ENCODE results near the gene IBTK.
"Not testable (repeated sequence)": the region's sequence is repeated elsewhere in the genome, so short reads cannot be mapped to it uniquely, and the experiment has no call there.

IBTK gene

DNA sequence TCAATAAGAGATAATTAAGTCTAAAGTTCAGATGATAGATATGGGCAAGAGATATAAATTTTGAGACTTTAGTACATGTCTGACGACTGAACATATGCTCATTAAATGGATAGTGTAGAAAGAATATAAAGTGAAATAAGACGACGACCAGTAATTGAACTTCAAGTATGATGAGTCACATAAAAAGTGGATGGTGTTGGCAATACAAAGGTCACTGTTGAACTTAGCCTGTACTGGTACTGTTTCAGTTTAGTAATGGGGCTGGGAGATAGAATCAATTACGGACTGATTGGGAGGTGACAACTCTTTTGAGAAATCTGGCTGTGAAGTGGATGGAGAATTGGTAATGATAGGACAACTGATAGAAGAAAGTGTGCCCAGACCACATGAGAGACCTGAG lies 68.1 kb downstream of the IBTK start:
- Mint-ChIP-seq H3K36me3 (ENCODE audit: insufficient read depth) (peaks cover 51% of the 10 kb centered on the region), H3K27ac (no peak overlapping the region), H3K4me3 (no peak overlapping the region), H3K27me3 (no peaks in the 10 kb centered on the region), H3K9me3 (no peaks in the 10 kb centered on the region), H3K4me1 (ENCODE audit: low read depth in 2 of 2) (peaks cover 0 to 4% of the 10 kb centered on the region in 2 donors)
- DNase-seq = no peak
- no peak for ATAC-seq (replicated peaks)

- H3K4me3 Mint-ChIP-seq = no peak overlapping the region
- peaks cover 0 to 4% of the 10 kb centered on the region in 2 donors for H3K4me1 Mint-ChIP-seq (ENCODE audit: low read depth in 2 of 2)
- H3K9me3 Mint-ChIP-seq = no peaks in the 10 kb centered on the region
- peaks cover 56% of the 10 kb centered on the region for H3K36me3 Mint-ChIP-seq (ENCODE audit: insufficient read depth)
- DNase-seq = no peak
- no peak for ATAC-seq (replicated peaks)
- peak overlapping the region; percentile 32 to 39 for H3K27ac Mint-ChIP-seq
- H3K27me3 Mint-ChIP-seq = no peaks in the 10 kb centered on the region
These were observed 68.8 kb downstream of the IBTK start for GRCh38 chr6:82178759-82179112.

DNA sequence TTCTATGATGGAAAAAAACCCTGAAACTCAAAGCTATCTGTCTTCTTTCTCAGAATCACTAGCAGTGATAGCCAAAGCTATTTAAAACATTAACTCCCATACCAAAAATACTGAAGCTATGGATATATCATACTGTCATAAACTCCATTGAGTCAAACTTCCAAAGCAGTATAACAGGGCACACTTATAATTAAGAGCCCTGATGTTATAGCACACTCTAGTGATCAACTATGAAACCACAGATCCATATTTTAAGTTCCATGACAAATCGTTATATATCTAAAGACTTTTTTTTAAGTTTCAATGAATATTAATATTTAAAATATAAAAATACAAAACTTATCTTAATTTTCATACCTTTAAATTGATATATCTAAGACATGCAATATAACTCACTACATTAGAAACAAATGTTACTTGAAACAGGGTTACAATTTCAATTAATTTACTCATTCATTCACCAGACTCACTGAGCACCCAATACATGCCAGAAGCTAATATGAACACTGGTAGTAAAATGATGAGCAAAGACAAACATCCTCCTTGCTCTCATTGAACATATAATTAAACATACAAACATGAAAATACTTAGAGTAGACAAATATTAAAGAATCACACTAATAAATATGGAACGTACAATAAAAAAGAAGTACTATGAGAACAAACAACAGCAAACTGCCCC lies 69.3 kb downstream of the IBTK start:
- Mint-ChIP-seq H3K4me1 (ENCODE audit: low read depth in 2 of 2) (peaks cover 0 to 4% of the 10 kb centered on the region in 2 donors), H3K36me3 (ENCODE audit: insufficient read depth) (peaks cover 59% of the 10 kb centered on the region), H3K27ac (peak overlapping the region; percentile 32 to 39), H3K27me3 (no peaks in the 10 kb centered on the region), H3K9me3 (no peaks in the 10 kb centered on the region), H3K4me3 (no peak overlapping the region)
- DNase-seq (no peak), ATAC-seq (replicated peaks) (no peak)

- Mint-ChIP-seq H3K4me1 (ENCODE audit: low read depth in 2 of 2) (peaks cover 0 to 4% of the 10 kb centered on the region in 2 donors), H3K4me3 (no peak overlapping the region), H3K9me3 (no peaks in the 10 kb centered on the region), H3K36me3 (ENCODE audit: insufficient read depth) (peaks cover 64% of the 10 kb centered on the region), H3K27ac (peak overlapping the region in 1 of 2 donors; percentile 57), H3K27me3 (no peaks in the 10 kb centered on the region)
- no peak for ATAC-seq (replicated peaks)
- no peak for DNase-seq
These were observed 70.9 kb downstream of the IBTK start for GRCh38 chr6:82176616-82177015.

DNA sequence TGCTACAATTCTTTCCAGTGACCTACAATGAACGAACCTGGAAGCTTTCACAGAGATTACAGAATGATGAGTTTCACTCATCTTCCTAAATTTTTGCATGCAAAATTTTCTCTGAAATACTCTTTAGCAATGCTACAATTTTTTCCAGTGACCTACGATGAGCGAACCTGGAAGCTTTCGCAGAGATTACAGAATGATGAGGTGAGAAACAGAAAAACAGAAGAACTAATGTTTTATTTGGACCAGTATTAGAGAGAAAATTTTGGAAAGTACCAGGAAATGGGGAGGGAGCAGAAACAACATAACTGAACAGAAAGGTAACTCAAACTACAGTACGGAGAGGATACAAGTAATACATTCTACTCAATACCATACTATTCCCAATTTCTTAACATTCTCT lies 75.0 kb downstream of the IBTK start:
- H3K27me3 Mint-ChIP-seq = no peaks in the 10 kb centered on the region
- H3K27ac Mint-ChIP-seq = no peak overlapping the region
- no peaks in the 10 kb centered on the region for H3K4me1 Mint-ChIP-seq (ENCODE audit: low read depth in 2 of 2)
- DNase-seq (no peak), ATAC-seq (replicated peaks) (no peak)
- no peak overlapping the region for H3K4me3 Mint-ChIP-seq
- peaks cover 70% of the 10 kb centered on the region for H3K36me3 Mint-ChIP-seq (ENCODE audit: insufficient read depth)
- no peaks in the 10 kb centered on the region for H3K9me3 Mint-ChIP-seq

DNA sequence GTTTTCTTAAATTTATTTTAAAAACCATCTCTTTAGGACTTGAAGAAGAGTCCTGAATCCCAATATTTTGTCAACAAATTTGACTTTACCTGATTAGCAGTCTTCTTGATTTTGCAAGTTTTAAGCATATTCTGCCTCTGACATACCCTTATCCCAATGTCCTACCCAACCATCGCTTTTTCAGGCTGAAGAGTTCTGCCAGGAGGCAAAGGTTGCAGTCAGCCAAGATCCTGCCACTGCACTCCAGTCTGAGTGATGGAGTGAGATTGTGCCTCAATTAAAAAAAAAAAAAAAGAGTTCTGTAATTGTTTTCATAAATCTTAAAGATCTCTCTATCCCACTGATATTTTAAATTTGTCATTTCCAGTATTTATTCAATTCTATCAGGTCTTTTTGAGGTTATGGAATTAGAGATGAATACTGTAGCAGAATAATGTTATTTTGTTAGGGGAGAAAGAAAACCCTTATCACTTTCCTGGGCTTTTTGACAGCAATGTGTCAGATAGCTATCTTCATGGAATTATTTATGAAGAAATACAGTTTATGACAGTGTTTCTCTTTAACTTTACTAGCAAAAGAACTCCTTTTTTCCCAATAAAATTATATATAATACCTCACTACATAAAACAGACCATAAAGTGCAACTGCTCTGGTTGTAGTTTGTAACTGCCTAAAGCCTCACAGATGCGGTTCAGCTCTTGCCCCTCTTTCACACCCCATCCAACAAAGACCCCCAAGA lies 78.2 kb downstream of the IBTK start:
- no peak for DNase-seq
- Mint-ChIP-seq H3K36me3 (ENCODE audit: insufficient read depth) (peaks cover 53% of the 10 kb centered on the region), H3K27ac (peak overlapping the region in 1 of 2 donors; percentile 52), H3K4me1 (ENCODE audit: low read depth in 2 of 2) (no peaks in the 10 kb centered on the region), H3K4me3 (no peak overlapping the region), H3K9me3 (no peaks in the 10 kb centered on the region), H3K27me3 (no peaks in the 10 kb centered on the region)
- no peak for ATAC-seq (replicated peaks)

DNA sequence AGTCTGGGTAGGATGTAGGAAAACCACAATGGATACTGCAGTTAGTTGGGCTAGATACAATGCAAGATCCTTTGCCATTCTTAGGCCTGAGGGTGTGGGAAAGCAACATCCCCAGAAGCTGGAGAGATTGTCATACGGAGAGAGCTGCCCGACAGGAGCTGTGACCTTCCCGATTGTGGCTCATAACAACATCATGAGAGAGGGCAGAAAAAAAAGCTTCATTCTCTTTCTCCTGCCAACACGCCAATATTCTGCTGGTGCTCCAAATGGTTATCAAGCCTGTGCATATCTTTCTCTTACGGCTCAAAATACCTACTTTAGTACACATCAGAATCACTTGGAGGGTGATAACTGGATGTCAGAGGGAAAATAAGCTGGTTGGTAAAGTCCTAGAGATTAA lies 81.1 kb downstream of the IBTK start:
- H3K36me3 Mint-ChIP-seq (ENCODE audit: insufficient read depth) = peaks cover 27% of the 10 kb centered on the region
- H3K4me1 Mint-ChIP-seq (ENCODE audit: low read depth in 2 of 2) = no peaks in the 10 kb centered on the region
- DNase-seq (no peak), ATAC-seq (replicated peaks) (no peak)
- H3K9me3 Mint-ChIP-seq = no peaks in the 10 kb centered on the region
- H3K27me3 Mint-ChIP-seq = no peaks in the 10 kb centered on the region
- no peak overlapping the region for H3K27ac Mint-ChIP-seq
- no peak overlapping the region for H3K4me3 Mint-ChIP-seq

- no peaks in the 10 kb centered on the region for H3K4me1 Mint-ChIP-seq (ENCODE audit: low read depth in 2 of 2)
- DNase-seq (no peak), ATAC-seq (replicated peaks) (no peak)
- no peaks in the 10 kb centered on the region for H3K36me3 Mint-ChIP-seq (ENCODE audit: insufficient read depth)
- no peak overlapping the region for H3K27ac Mint-ChIP-seq
- H3K9me3 Mint-ChIP-seq = peaks cover 0 to 2% of the 10 kb centered on the region in 2 donors
- H3K27me3 Mint-ChIP-seq = no peaks in the 10 kb centered on the region
- H3K4me3 Mint-ChIP-seq = no peak overlapping the region
These were observed 87.1 kb downstream of the IBTK start for GRCh38 chr6:82160255-82160990.

GRCh38 chr6:82152786-82153185 lies 94.8 kb downstream of the IBTK start:
- H3K27me3 Mint-ChIP-seq; H3K27ac Mint-ChIP-seq; H3K36me3 Mint-ChIP-seq (ENCODE audit: insufficient read depth); DNase-seq; H3K4me3 Mint-ChIP-seq; H3K4me1 Mint-ChIP-seq (ENCODE audit: low read depth in 2 of 2); ATAC-seq (replicated peaks): not testable (repeated sequence)
- H3K9me3 Mint-ChIP-seq = peaks cover 11 to 21% of the 10 kb centered on the region in 2 donors

- H3K9me3 Mint-ChIP-seq = peaks cover 11 to 21% of the 10 kb centered on the region in 2 donors
- not testable (repeated sequence) for ATAC-seq (replicated peaks); H3K27ac Mint-ChIP-seq; DNase-seq; H3K4me3 Mint-ChIP-seq; H3K4me1 Mint-ChIP-seq (ENCODE audit: low read depth in 2 of 2); H3K36me3 Mint-ChIP-seq (ENCODE audit: insufficient read depth); H3K27me3 Mint-ChIP-seq
These were observed 96.4 kb downstream of the IBTK start for GRCh38 chr6:82151147-82151546.

- DNase-seq (no peak), ATAC-seq (replicated peaks) (no peak)
- Mint-ChIP-seq H3K4me3 (no peak overlapping the region), H3K4me1 (ENCODE audit: low read depth in 2 of 2) (no peaks in the 10 kb centered on the region), H3K36me3 (ENCODE audit: insufficient read depth) (no peaks in the 10 kb centered on the region), H3K27ac (no peak overlapping the region), H3K27me3 (no peaks in the 10 kb centered on the region), H3K9me3 (no peaks in the 10 kb centered on the region)
These were observed 101.6 kb downstream of the IBTK start for GRCh38 chr6:82145926-82146452.

DNA sequence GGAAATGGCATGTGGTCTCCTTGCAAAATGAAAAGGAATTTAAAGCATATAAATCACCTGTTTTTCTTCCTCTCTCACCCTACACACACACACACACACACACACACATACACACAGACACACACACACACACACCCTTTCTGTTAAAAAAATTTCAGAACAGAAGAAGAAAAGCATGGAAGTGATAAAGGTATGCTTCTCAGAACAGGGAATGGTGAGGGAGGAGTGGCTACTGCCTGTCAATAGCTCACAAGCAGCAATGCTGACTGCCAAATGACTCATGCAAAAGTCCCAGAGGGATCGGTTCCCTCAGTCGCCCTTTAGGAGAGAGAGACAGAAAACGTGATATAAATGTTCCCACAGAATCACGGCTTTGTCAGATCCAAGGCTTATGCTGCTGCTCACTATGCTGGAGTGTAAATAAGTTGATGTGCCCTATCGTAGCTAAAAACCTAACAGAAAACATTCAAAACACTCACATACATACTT lies 102.6 kb downstream of the IBTK start:
- H3K9me3 Mint-ChIP-seq = no peaks in the 10 kb centered on the region
- H3K27me3 Mint-ChIP-seq = no peaks in the 10 kb centered on the region
- H3K36me3 Mint-ChIP-seq (ENCODE audit: insufficient read depth) = no peaks in the 10 kb centered on the region
- ATAC-seq (replicated peaks) (no peak), DNase-seq (no peak)
- no peak overlapping the region for H3K4me3 Mint-ChIP-seq
- no peak overlapping the region for H3K27ac Mint-ChIP-seq
- H3K4me1 Mint-ChIP-seq (ENCODE audit: low read depth in 2 of 2) = no peaks in the 10 kb centered on the region

- H3K4me1 Mint-ChIP-seq (ENCODE audit: low read depth in 2 of 2) = no peaks in the 10 kb centered on the region
- no peak overlapping the region for H3K27ac Mint-ChIP-seq
- H3K4me3 Mint-ChIP-seq = no peak overlapping the region
- no peaks in the 10 kb centered on the region for H3K27me3 Mint-ChIP-seq
- ATAC-seq (replicated peaks) (no peak), DNase-seq (no peak)
- H3K9me3 Mint-ChIP-seq = no peaks in the 10 kb centered on the region
- no peaks in the 10 kb centered on the region for H3K36me3 Mint-ChIP-seq (ENCODE audit: insufficient read depth)
These were observed 103.3 kb downstream of the IBTK start for GRCh38 chr6:82144007-82144851.

Measured in effector memory CD8-positive, alpha-beta T cell (primary cell).